AG08396 (cell line): ENCODE results near the gene RNF126.
A peak's percentile ranks its signal among the peaks of the same experiment; 100 is the strongest.
"Not testable (repeated sequence)": the region's sequence is repeated elsewhere in the genome, so short reads cannot be mapped to it uniquely, and the experiment has no call there.

Experiments used
- DNase-seq: peaks from one replicate; pipeline ENCODE4 v3.0.0; 2012; ENCODE audit warnings: low spot score, mixed read lengths

The RNF126 gene

DNA sequence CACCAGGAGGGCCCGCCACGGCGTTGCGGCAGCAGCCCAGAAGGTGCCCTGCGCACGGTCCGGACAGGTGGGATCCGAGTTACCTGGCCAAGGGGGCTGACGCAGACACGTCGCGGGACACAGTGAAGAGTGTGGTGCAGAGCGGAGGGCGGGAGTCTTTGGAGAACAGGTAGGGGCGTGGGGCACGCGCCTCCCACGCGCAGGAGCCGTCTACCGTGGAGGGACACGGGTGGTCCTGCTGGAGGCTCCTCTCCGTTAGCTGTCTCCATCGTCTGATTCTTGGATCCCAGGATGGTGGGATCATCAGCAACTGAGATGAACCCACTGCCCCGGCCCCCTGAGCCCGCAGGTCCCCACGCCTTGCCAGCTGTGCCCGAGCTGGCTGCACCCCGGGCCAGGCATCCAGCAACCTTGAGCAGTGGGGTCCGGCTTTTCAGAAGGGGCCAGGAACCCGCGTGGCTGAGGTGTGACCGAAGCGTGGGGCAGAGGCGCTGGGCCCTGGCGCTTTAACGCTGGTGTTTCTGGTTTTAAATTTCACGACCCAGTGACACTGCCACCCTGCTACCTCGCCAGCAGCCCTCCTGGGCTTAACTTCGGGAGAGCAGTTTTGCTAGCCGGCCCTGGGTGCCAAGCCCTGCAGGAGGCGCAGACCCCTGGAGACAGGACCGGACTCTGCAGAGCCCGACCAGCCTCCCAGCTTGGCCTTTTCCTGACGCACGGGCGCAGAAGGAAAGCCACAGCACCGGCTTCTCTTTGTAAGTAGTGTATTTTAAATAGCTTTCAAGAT is 16.0 kb downstream of the RNF126 start:
- DNase-seq: no peak

- no peak for DNase-seq
Observed at GRCh38 chr19:645912-646778, 16.9 kb downstream of the RNF126 start.

DNA sequence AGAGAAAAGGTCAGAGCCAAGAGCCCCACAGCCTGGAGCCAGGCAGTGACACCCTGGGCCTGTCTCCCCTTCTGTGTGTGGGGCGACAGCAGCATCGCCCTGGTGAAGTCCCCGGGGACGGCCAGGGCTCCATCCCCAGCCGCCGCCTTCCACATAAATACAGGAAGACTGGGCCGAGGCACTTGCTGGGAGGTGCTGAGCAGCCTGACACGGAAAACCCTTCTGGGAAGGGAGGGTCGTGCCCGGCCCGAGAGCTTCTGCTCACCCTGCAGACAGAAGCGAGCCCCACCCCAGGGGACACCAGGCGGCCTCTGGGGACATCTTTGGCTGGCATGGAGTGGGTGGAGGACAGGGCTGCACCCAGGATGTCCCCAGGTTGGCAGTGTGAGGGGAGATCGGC is 18.2 kb downstream of the RNF126 start:
- DNase-seq: no peak

DNA sequence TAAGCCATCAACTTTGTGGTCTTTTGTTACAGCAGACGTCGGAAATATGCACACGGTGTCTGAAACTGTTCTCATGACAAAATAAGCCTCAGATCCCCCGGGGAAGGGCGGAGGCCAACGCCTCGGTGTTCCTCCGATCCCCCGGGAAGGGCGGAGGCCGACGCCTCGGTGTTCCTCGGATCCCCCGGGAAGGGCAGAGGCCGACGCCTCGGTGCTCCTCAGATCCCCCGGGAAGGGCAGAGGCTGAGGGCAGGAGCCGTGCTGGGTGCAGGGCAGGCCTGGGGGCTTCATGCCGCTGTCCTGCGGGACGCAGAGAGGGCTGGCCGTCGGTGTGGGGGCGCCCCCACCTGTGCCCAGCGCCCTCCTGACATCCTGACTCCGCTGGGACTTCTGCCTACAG is 18.7 kb downstream of the RNF126 start:
- DNase-seq: no peak

- DNase-seq: no peak
Observed at GRCh38 chr19:643736-644135, 19.3 kb downstream of the RNF126 start.

DNA sequence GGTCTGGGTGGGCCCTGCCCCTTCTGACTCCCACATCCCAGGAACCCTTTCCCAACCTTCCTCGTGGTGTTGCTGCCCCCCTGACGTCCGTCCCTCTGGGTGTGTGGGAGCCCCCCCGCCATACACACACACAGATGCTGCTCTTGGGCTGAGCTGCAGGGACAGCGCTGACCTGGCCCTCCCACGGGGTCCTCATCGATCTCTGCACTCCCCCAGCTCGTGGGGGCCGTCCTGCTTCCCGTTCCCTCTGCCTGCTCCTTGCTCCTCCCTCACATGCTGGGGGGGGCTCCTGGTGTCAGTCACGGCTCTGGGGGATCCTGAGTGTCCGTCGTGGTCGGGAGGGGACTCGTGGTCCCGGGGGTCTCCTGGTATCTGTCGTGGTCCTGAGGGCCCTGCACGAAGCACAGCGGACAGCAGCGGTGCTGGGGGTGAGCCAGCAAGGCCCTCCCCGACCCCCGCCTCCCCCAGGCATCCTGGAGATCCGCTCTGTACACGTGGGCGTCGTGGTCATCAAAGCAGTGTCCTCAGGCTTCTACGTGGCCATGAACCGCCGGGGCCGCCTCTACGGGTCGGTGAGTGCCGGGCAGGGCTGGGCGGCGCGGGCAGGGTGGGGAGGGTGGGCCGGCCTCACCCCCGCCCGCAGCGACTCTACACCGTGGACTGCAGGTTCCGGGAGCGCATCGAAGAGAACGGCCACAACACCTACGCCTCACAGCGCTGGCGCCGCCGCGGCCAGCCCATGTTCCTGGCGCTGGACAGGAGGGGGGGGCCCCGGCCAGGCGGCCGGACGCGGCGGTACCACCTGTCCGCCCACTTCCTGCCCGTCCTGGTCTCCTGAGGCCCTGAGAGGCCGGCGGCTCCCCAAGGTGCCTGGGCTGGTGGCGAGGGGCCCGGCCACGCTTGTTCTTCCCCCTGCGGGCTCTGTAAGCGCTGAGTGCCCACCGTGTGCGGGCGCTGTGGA is 20.0 kb downstream of the RNF126 start:
- no peak for DNase-seq

DNA sequence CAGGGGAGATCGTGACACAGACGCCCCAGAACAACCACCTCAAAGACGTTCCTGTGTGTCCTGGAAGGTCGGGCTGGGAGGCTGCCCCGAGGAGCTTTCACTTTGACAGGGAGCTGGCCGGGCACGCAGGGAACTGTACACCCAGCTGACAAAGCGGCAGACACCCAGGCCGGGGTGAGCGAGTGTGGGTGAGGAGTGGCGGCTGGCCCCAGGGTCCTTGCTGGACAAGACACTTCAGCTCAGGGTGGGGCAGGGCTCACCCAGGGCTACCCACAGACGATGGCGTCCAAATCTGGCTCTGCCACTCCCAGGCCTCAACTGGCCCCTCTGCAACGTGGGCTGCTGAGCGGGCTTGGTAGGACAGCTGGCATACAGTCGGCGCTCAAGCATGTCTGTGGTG is 21.3 kb downstream of the RNF126 start:
- DNase-seq: no peak

DNA sequence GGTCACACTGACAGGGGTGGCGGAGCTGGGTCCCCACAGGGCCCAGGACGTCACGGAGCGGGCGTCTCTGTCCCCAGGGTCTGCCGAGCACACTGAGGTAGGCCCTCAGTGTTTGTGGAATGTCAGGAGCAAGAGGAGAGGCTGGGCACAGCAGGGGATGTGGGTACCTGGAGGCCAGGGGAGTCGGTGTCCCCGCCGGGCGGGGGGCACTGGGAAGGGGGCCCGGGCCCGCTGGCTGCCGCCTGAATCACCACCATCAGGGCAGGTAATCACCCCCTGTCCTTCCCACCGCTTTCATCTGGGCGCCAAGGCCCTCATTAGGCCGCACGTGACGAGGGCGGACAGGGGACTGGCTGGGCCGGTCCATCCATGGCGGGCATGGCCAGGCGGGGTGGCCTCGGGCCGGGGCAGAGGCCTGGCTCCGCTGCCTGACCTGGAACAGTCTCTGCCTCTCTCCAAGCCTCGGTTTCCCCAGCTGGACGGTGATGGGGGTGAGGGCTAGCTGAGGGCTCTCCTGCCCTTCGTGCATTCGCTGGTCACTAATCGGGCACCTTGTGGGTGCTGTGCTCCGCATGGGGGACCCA is 22.3 kb downstream of the RNF126 start:
- no peak for DNase-seq

GRCh38 chr19:640161-640558 is 22.9 kb downstream of the RNF126 start:
- DNase-seq: no peak

DNA sequence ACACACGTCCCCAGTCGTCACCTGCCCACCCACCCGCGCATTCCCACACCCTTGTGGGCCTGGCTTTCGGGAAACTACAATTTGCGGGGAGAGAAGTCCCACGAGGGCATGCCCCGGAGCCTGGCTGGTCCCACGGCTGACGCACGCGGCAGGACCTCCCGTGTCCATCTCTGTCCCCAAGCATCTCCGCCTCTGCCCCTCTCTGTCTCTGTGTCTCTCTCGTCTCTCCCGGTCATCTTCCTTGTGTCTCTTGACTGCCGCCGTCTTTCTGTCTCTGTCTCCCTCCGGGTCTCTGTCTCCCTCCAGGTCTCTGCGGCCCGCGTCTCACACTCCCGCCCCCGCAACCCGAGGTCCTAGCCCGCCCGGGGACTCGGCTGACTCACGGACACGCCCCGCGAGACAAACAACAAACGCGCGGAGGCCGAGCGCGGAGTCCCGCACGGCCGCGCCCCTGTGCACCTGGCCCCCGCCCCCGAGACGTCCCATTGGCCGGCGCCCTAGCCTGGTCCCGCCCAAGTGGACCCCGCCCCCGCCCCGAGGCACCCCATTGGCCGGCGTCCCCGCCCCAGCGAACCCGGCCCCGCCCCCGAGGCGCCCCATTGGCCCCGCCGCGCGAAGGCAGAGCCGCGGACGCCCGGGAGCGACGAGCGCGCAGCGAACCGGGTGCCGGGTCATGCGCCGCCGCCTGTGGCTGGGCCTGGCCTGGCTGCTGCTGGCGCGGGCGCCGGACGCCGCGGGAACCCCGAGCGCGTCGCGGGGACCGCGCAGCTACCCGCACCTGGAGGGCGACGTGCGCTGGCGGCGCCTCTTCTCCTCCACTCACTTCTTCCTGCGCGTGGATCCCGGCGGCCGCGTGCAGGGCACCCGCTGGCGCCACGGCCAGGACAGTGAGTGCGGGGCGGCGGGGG is 23.5 kb downstream of the RNF126 start, which contains the start of gene FGF22:
Gene FGF22 (plus strand): TSS at position 627 of the 908 bp plus-strand sequence. CDS start 47 bp downstream, at position 674.
- peak; percentile 99 for DNase-seq

DNA sequence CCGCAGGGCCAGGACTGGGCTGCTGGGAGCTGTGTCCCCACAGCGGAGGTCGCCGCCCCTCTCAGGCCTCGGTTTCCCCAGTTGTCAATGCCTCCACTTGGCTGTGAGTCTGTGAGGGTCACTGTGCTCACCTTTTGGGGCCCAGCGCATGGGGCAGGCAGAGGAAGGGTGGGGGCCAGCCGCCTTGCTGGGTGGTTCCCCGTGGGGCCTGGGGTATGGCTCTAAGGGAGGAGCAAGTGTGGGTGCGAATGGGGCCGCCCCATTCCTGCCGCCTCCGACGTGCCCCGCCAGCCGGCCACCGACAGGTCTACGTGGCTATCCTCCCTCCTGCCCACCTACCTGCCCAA is 24.1 kb downstream of the RNF126 start:
- DNase-seq: no peak

GRCh38 chr19:634975-635652 is 27.9 kb downstream of the RNF126 start:
- no peak for DNase-seq

- no peak for DNase-seq
Observed at GRCh38 chr19:633786-634639, 29.0 kb downstream of the RNF126 start.

DNA sequence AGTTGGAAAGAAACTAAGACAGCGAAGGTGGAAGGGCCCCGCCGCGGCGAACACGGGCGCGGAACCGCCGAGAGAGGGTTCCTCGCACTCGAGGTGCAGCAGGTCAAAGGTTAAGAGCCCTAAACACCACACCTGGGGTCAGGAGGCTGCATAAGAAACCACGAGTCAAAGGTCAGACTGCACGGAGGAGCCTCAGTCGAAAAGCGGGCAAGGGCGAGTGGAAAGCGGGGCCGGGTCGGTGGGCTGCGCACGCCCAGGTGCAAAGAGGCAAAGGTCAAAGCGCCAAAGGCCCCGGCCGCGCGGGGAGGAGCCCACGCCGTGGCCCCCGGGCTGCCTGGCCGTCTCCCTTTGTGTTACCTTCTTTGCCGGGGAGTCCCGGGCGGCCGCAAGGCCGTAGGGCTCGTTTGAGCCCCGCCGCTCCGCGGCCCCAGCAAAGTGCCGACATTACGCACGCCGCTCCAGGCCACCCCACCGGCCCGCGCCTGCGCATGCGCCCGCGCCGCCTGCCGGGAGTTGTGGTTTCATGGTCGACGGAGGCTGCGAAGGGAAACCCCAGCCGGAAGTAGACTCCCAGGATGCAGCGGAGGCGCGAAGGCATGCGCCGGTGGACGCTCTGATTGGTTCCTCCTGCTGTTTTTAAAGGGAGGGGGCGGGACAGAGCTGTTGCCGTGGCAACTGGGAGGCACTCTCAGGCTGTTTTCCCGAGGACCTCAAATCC is 29.8 kb downstream of the RNF126 start, which contains the start of gene POLRMT:
Gene POLRMT (minus strand): TSS at position 470 of the 718 bp plus-strand sequence. CDS start 25 bp downstream, at position 445.
- DNase-seq: peak; percentile 100

GRCh38 chr19:632579-633067 is 30.4 kb downstream of the RNF126 start:
- DNase-seq: peak; percentile 76

DNA sequence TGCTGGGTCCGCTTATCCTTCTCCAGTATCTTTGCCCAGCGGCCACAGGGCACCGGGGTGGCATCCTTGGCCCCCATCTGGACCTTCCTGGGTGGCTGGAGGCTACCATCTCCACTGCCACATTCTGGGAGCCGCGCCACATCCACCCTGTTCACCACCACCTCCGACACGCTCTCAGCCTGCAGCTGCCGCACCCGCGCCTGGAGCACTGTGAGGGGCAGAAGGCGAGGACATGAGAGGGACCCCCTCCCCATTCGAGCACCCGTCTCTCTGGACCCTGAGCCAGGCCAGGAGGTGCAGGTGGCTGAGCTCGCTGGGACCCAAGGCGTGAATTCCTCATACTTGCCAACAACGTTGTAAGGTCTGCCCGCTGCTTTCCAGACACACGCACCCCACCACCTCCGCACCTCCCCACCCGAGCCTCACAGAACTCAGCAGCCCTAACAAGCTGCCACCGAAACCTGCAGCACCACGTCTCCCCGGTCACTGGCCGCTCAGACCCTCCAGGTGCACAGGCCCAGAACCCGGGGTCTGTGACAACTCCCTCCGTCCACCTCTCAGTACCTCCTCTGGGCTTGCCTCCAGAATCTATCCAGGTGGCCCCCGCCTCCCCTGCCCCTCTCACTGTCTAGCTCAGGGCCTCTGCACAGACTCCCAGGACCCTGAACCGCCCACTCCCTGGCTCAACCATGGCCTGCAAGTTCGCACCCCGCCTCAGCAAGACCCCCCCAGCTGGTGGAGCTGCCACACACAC is 32.9 kb downstream of the RNF126 start:
- DNase-seq: no peak

DNA sequence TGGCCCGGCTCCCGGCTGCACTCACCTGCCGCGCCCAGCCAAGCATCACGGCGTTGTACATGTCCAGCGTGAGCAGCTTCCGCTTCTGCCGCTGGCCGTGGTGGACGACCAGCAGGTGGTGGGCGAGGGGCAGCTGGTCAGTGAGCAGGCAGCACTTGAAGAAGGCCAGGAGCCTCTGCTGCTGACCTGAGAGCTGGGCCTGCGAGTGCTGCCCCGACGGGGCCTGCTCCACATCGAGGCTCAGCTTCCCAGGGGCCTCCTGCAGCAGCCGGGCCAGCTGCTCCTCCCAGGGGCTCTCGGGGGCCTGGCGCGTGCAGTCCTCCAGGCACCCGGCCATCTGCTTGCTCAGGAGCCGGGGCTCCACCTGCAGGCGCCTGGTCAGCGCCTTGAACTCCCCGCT is 33.5 kb downstream of the RNF126 start:
- DNase-seq: not testable (repeated sequence)
